SH-SY5Y (cell line): ENCODE measurements around the gene ACSBG1.

Experiments used
- GATA2 ChIP-seq: IDR thresholded peaks from 2 replicates; pipeline ENCODE4 v1.6.1; 2011; ENCODE audit warnings: mild to moderate bottlenecking, low read depth, low read length
- GATA3 ChIP-seq: IDR thresholded peaks from 2 replicates; pipeline ENCODE4 v1.6.1; 2011; ENCODE audit warnings: low read depth, mild to moderate bottlenecking, low read length, moderate library complexity

DNA sequence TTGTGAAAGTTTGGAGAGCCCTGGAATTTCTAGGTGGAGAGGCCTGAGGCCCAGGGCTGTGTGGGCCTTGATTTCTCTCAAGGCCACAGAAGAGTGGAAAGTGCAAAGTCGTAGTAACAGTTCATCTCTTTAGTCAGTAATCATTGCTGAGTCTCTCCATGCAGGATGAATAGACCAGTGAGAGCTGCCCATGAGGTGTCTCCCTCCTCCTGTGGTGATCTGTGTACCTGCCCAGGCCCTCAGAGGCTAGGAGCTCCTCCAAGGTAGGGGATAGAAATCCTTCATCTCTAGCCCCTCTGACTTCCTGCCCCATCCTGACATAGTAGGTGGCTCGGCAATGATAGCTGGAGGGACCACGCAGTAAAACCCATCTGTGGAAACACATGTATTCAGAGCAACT, 92.0 kb downstream of the ACSBG1 start:
- no peak for TF ChIP-seq GATA2
- no peak for TF ChIP-seq GATA3
